Loucy (cell line): ENCODE measurements around the gene UNG.
"Not testable (repeated sequence)": the region's sequence is repeated elsewhere in the genome, so short reads cannot be mapped to it uniquely, and the experiment has no call there.

Experiments
- H2AFZ ChIP-seq: fragments of 200-600 bp; sonication (generic); 2 replicates; pipeline ENCODE4 v1.6.0; 2016; ENCODE audit warnings: antibody characterized with exemption, mild to moderate bottlenecking, low read length, moderate library complexity
- H3F3A ChIP-seq: fragments of 200-600 bp; 2 replicates; pipeline ENCODE4 v1.6.0; 2016; ENCODE audit warnings: antibody characterized with exemption, low read depth, mild to moderate bottlenecking
- H3K27me3 ChIP-seq: fragments of 200-600 bp; sonication (generic); 2 replicates; pipeline ENCODE4 v1.6.1; 2014; ENCODE audit warnings: low read length, mild to moderate bottlenecking; ENCODE audit not compliant: insufficient read depth, poor library complexity, severe bottlenecking
- H3K36me3 ChIP-seq: fragments of 200-600 bp; sonication (generic); 2 replicates; pipeline ENCODE4 v1.6.1; 2016; ENCODE audit warnings: low read length; ENCODE audit not compliant: insufficient read depth
- H3K4me1 ChIP-seq: fragments of 200-600 bp; sonication (generic); 2 replicates; pipeline ENCODE4 v1.5.1; 2014; ENCODE audit warnings: low read length, mild to moderate bottlenecking; ENCODE audit not compliant: insufficient read depth, poor library complexity, severe bottlenecking
- H3K4me2 ChIP-seq: fragments of 200-600 bp; sonication (generic); 2 replicates; pipeline ENCODE4 v1.6.0; 2014; ENCODE audit warnings: antibody characterized with exemption, low read length, low read depth, mild to moderate bottlenecking; ENCODE audit not compliant: poor library complexity, severe bottlenecking
- H3K4me3 ChIP-seq: fragments of 200-600 bp; sonication (generic); 2 replicates; pipeline ENCODE4 v1.5.1; 2014; ENCODE audit warnings: low read length, mild to moderate bottlenecking, mixed read lengths; ENCODE audit not compliant: poor library complexity, severe bottlenecking
- H3K79me2 ChIP-seq: fragments of 200-600 bp; sonication (generic); 2 replicates; pipeline ENCODE4 v1.6.1; 2014; ENCODE audit warnings: low read length; ENCODE audit not compliant: insufficient read depth
- H3K9ac ChIP-seq: fragments of 200-600 bp; sonication (generic); 2 replicates; pipeline ENCODE4 v1.6.0; 2014; ENCODE audit warnings: mild to moderate bottlenecking, low read depth, low read length, moderate library complexity; ENCODE audit not compliant: poor library complexity, severe bottlenecking
- H3K9me2 ChIP-seq: fragments of 200-600 bp; sonication (generic); replicated peaks from 2 replicates; pipeline ENCODE4 v1.6.1; 2016; ENCODE audit warnings: low read depth, low read length, mixed read lengths
- H3K9me3 ChIP-seq: fragments of 200-600 bp; sonication (generic); 2 replicates; pipeline ENCODE4 v1.6.1; 2014; ENCODE audit warnings: mild to moderate bottlenecking, antibody characterized with exemption, low read length, low read depth; ENCODE audit not compliant: insufficient read depth
- H4K20me1 ChIP-seq: fragments of 200-600 bp; sonication (generic); 2 replicates; pipeline ENCODE4 v1.6.0; 2014; ENCODE audit warnings: antibody characterized with exemption, low read length, mild to moderate bottlenecking; ENCODE audit not compliant: insufficient read depth, poor library complexity, severe bottlenecking
- CTCF ChIP-seq: fragments of 200-600 bp; sonication (generic); conservative IDR thresholded peaks from 2 replicates; pipeline ENCODE4 v1.5.1; 2014; ENCODE audit warnings: mild to moderate bottlenecking, antibody characterized with exemption, low read length
- EZH2phosphoT487 ChIP-seq: fragments of 200-600 bp; IDR thresholded peaks from 2 replicates; pipeline ENCODE4 v1.6.1; 2018; ENCODE audit warnings: antibody characterized with exemption, mild to moderate bottlenecking, moderate library complexity, borderline replicate concordance

UNG gene

GRCh38 chr12:109144224-109144623 lies 46.8 kb downstream of the UNG start:
- Histone ChIP-seq H2AFZ (no peak overlapping the region), H3K4me1 (no peaks in the 10 kb centered on the region), H3K27me3 (no peaks in the 10 kb centered on the region), H3K36me3 (no peaks in the 10 kb centered on the region), H3K9me2 (no peaks in the 10 kb centered on the region), H4K20me1 (no peaks in the 10 kb centered on the region), H3K4me3 (no peak overlapping the region), H3K9me3 (no peaks in the 10 kb centered on the region), H3F3A (no peaks in the 10 kb centered on the region), H3K9ac (no peak overlapping the region), H3K79me2 (no peaks in the 10 kb centered on the region), H3K4me2 (no peak overlapping the region)
- no peak for TF ChIP-seq CTCF
- TF ChIP-seq EZH2phosphoT487: no peak

DNA sequence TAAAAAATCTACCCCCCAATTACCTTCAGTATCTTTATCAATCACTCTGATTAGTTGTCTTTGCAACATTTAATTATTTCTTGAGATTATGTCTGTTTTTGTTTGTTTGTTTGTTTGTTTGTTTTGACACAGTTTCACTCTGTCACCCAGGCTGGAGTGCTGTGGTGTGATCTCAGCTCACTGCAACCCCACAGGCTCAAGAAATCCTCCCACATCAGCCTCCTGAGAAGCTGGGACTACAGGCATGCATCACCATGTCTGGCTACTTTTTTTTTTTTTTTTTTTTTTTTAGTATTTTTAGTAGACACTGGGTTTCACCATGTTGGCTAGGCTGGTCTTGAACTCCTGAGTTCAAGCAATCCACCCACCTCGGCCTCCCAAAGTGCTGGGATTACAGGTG lies 49.7 kb downstream of the UNG start:
- not testable (repeated sequence) for H4K20me1 ChIP-seq, H3K9me2 ChIP-seq, H3K4me2 ChIP-seq, H3K36me3 ChIP-seq, H2AFZ ChIP-seq, H3K27me3 ChIP-seq, H3K4me3 ChIP-seq, H3K9me3 ChIP-seq, H3K4me1 ChIP-seq, H3F3A ChIP-seq, H3K9ac ChIP-seq, H3K79me2 ChIP-seq

DNA sequence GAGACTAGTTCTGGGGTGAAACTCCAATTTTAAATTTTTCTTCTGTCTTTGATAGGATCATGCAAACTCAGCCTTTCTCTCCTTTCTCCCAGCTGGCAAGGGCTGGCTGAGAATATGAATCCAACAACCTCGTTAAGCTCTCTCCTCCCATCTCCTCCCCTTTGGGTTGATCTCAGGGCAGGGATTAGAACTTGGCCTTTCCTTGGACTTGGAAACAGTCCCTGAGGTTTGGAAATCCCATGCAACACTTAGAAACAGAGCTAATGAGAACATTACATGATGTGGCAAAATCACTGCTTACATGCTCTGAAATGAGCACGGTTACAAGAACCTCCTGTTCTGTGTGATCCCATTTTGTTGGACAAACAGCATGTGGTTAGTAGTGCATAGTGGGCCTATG lies 50.6 kb downstream of the UNG start:
- Histone ChIP-seq H3K9ac (no peak overlapping the region), H3F3A (no peaks in the 10 kb centered on the region)
- TF ChIP-seq EZH2phosphoT487 (no peak), CTCF (no peak)

DNA sequence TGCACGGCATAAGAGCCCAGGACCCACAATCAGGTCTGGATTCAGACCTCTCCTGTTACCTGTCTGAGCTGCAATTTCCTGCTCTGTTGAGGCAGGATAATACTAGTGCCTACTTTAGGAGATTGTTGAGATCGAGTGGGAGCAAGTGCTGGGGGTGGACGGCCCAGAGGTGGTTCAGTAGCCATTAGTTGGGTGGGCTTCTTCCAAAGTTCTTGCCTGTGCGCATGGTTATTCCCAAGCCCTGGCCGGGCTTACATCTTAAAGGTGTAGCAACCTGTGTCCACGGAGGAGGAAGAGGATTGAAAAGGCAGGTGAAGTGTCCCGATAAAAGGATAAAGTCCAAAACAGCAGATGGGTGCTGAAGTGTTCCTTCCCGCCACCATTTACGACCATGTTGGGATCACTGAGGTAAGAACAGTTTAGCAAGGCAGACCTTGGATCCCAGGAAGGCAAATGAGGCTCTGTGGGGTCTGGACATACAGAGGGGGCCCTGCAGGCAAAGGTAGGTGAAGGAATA lies 52.8 kb downstream of the UNG start:
- no peak overlapping the region for H3K9ac ChIP-seq
- H2AFZ ChIP-seq: no peak overlapping the region
- H3K4me1 ChIP-seq: peaks cover 11% of the 10 kb centered on the region
- TF ChIP-seq CTCF (no peak), EZH2phosphoT487 (no peak)
- H3K36me3 ChIP-seq: no peaks in the 10 kb centered on the region
- H3K9me2 ChIP-seq: no peaks in the 10 kb centered on the region
- no peaks in the 10 kb centered on the region for H3F3A ChIP-seq
- H3K27me3 ChIP-seq: no peaks in the 10 kb centered on the region
- H3K9me3 ChIP-seq: no peaks in the 10 kb centered on the region
- no peaks in the 10 kb centered on the region for H3K79me2 ChIP-seq
- no peaks in the 10 kb centered on the region for H4K20me1 ChIP-seq
- H3K4me3 ChIP-seq: no peak overlapping the region
- no peak overlapping the region for H3K4me2 ChIP-seq

More for the DNA sequence above, 50.6 kb downstream of the UNG start:
- no peak overlapping the region for H2AFZ ChIP-seq
- no peaks in the 10 kb centered on the region for H3K9me3 ChIP-seq
- no peaks in the 10 kb centered on the region for H4K20me1 ChIP-seq
- H3K36me3 ChIP-seq: no peaks in the 10 kb centered on the region
- H3K4me2 ChIP-seq: no peak overlapping the region
- no peaks in the 10 kb centered on the region for H3K27me3 ChIP-seq
- H3K4me1 ChIP-seq: no peaks in the 10 kb centered on the region
- no peaks in the 10 kb centered on the region for H3K9me2 ChIP-seq
- no peak overlapping the region for H3K4me3 ChIP-seq
- no peaks in the 10 kb centered on the region for H3K79me2 ChIP-seq
